Stimulated activated CD4-positive, alpha-beta T cell treated with anti-CD3 and anti-CD28 coated beads, TNF-alpha, amount 100 ng/mL, for 1 hour (primary cell): ENCODE measurements around the gene ESF1.
"Not testable (repeated sequence)": the region's sequence is repeated elsewhere in the genome, so short reads cannot be mapped to it uniquely, and the experiment has no call there.

ENCODE experiments used
- DNase-seq, 3 donors: peaks; one replicate each; pipeline ENCODE4 v3.0.0-alpha.2; 2020; ENCODE audit warnings: low read depth in 3 of 3, low spot score in 1 of 3

Gene ESF1

GRCh38 chr20:13741879-13742278 lies 42.8 kb downstream of the ESF1 start:
- DNase-seq, result no peak

GRCh38 chr20:13739731-13740649 lies 44.7 kb downstream of the ESF1 start:
- DNase-seq, result no peak

DNA sequence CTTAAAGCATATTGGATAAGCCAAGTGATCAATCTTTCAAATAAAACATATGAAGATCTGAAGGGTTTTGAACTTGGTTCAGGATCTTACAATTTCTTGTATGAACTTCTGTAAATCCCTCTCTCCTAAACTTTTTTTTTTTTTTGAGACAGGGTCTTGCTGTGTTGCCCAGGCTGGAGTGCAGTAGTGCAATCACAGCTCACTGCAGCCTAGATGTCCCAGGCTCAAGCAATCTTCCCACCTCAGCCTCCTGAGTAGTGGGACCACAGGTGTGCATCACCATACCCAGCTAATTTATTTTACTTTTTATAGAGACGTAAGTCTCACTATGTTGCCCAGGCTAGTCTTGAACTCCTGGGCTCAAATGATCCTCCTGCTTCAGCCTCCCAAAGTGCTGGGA lies 46.5 kb downstream of the ESF1 start:
- not testable (repeated sequence) for DNase-seq

GRCh38 chr20:13736436-13737191 lies 48.1 kb downstream of the ESF1 start:
- DNase-seq, result no peak

GRCh38 chr20:13735826-13736225 lies 48.9 kb downstream of the ESF1 start:
- no peak for DNase-seq

- DNase-seq, result no peak
Measured at GRCh38 chr20:13723011-13723410, 61.7 kb downstream of the ESF1 start.

GRCh38 chr20:13718171-13718570 lies 66.5 kb downstream of the ESF1 start:
- no peak for DNase-seq

DNA sequence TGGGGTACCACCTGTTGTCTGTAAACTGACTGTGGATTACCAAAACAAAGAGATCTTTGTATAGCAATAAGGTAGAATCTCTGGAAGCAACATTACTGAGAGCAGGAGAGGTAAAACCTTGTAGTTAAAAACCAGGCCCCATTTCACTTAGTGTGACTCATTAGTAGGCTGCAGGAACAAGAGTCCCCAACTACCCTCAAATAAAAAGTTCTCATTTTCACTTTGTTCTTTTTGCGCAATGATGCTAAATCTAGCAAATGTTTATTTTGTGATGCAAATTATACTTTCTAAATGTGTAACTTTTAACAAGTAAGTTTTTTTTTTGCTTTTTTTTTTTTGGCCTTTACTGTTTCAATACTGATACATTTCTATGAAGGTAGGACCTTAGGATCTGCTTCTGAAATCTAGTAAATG lies 67.1 kb downstream of the ESF1 start:
- DNase-seq, result no peak

DNA sequence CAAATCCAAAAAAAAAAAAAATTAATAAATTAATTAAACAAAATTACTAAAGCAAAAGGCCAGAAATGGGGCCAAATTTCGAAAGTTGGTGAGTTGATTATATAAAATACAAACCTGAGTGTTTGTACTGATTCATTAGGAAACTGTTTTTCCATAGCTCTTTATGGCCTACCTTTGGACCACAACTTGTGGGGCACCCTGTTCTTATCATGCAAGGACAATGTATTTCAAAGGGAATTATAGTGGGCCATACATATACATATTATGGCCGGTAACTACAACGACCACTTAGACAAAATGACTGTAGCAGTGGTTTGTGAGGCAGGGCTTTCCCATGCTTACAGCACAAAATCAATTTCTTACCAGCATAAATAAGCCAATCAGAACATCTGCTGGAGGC lies 69.5 kb downstream of the ESF1 start:
- no peak for DNase-seq

DNA sequence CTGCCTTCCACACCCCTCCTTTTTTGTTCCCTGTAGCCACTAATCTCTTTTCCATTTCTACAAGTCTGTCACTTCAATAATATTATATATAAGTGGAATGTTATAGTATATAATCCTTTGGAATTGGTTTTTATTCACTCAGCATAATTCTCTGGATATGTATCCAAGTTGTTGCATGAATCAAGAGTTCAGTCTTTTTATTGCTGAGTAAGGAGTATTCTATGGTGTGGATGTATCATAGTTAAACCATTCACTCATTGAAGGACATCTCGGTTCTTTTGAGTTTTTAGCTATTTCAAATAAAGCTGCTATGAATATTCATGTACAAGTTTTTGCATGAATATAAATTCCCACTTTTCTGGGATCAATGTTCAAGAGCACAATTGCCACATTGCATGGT lies 76.5 kb downstream of the ESF1 start:
- DNase-seq, result no peak

- DNase-seq, result no peak
Measured at GRCh38 chr20:13703265-13703664, 81.5 kb downstream of the ESF1 start.

- no peak for DNase-seq
Measured at GRCh38 chr20:13701486-13701885, 83.2 kb downstream of the ESF1 start.

- no peak for DNase-seq
Measured at GRCh38 chr20:13700761-13701160, 84.0 kb downstream of the ESF1 start.

- DNase-seq, result no peak
Measured at GRCh38 chr20:13694420-13695150, 90.1 kb downstream of the ESF1 start.

- no peak for DNase-seq
Measured at GRCh38 chr20:13692802-13693736, 91.7 kb downstream of the ESF1 start.

DNA sequence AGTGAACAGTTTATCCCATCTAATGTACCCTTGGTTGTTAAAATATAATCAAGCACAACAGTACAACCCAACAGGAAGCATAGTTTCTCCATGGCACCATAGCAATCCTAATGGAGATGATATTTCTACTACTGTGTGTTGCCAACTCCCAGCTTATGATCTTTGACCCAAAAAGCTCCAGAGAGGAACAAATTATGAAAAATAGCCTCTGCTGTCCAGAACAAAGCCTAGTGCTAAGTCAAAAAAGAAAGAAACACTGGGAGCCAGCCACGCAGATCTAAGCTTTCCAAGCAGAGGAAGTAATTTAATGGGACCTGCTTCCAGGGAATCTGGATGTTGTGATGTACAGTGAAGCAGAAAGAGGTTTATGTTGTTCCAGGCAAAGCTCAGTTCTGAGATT lies 93.8 kb downstream of the ESF1 start:
- no peak for DNase-seq

DNA sequence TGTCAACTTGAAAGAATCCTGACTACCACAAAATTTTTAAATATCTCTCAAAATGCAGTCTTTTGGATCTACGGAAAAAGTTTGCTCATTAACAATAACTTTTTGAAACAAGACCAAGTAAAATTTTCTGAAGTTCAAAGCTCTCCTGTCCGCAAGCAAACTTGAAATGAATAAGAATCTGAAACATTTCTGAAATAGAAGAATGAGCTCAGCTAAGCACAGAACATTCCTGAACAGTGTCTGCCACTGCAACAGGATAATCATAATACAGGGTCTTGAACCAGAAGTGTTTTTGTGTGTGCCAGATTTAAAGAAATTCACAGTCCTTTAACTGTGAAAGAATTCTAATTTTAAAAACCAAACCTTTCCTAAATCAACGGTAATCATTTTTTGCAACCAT lies 96.9 kb downstream of the ESF1 start:
- DNase-seq, result no peak

- no peak for DNase-seq
Measured at GRCh38 chr20:13685623-13686022, 99.1 kb downstream of the ESF1 start.

DNA sequence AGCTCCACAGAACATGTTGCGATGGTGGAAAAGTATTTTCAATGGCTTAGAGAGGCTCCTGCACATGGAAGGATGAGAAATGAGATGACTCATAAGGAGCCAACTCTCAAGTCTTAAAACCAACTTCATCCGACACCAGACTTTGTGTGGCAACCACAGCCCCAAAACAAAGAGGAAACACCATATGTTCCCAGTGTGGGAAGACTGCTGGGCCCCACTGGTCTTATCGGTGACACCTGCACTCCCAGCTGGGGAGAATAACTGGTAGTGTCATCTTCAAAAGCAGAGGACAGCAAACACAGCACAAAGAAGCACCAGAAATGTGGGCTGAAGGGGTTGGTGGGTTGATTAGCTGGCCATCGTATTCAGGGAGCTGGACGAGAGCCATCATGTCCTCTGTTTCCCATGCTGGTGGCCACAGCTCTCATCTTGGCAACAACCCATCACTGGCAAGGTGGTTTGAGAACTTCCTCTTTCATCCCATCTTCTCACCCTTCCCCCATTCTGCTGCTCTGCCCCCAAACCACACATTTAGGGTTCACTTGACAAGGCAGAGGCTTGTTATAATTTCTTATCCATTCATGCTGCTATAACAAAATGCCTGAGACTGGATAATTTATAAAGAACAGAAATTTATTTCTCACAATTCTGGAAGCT lies 100.0 kb downstream of the ESF1 start:
- DNase-seq, result no peak

DNA sequence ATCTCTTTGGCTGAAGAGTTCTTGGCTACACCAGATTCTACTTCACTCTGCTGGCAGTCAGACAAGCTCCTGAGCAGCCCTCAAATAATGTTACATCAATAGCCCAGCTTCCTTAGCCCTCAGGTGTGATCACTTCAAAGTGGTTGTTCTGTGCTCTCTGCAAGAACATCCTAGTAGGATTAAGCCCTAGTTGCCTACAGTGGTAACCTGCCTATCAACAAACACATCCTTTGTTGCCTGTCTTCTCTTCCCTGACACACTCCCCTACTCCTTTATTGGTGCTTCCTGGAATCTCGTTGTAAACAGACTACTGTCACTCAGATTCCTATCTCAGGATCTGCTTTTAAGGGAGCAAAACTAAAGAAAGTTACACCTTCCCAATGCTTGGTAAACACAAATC lies 100.9 kb downstream of the ESF1 start:
- no peak for DNase-seq
